Endothelial cell of umbilical vein (primary cell): Measurements from ENCODE around the gene PABPC4L. TPM values are rescaled to one million over a fixed set of nuclear protein-coding genes. Genes with fewer than 3 reads are reported as not detected.
"Not testable (repeated sequence)": the region's sequence is repeated elsewhere in the genome, so short reads cannot be mapped to it uniquely, and the experiment has no call there.

ENCODE experiments used
- BruUV-seq: library from RNA; stranded (reverse); fragments of 400-500 nt; replicated peaks from 2 replicates; lab custom pipeline; 2021; lab: Mats Ljungman, UMichigan
- CTCF ChIA-PET: fragments of 300-600, 350-600 bp; sonication (Branson Sonifier 250); formaldehyde crosslinking; loops from one replicate; lab custom pipeline; 2021; ENCODE audit warnings: antibody characterized with exemption, inconsistent platforms; lab: Charles Lee
- POLR2A ChIA-PET: fragments of 300-600, 350-600 bp; sonication (Branson Sonifier 250); formaldehyde crosslinking; loops from one replicate; lab custom pipeline; 2021; ENCODE audit warnings: antibody characterized with exemption, inconsistent platforms; lab: Charles Lee
- DNase-seq: peaks from one replicate; pipeline ENCODE4 v3.0.0-alpha.2; 2011; ENCODE audit warnings: low read depth, low spot score
- FAIRE-seq: peaks from 2 replicates; lab custom pipeline; 2011; peaks lifted over from hg19 to GRCh38; lab: Jason Lieb, UNC
- H2AFZ ChIP-seq: 2 replicates; pipeline ENCODE4 v1.6.0; 2012; ENCODE audit warnings: low read depth, low read length, control low read depth, inconsistent platforms
- H3K27ac ChIP-seq: 2 replicates; pipeline ENCODE4 v1.5.1; 2011; ENCODE audit warnings: low read depth, mild to moderate bottlenecking, control low read depth, low read length, moderate library complexity; ENCODE audit not compliant: insufficient read depth
- H3K27me3 ChIP-seq, 2 experiments: 2 replicates each; pipeline versions ENCODE4 v1.6.0 to v1.6.1; 2011; ENCODE audit warnings: low read length in 2 of 2, mixed read lengths in 1 of 2; ENCODE audit not compliant: control insufficient read depth in 2 of 2, insufficient read depth in 2 of 2
- H3K36me3 ChIP-seq, 2 experiments: 2 replicates in 1 of 2; 3 replicates in 1 of 2; pipeline ENCODE4 v1.5.1; 2011; ENCODE audit warnings: low read length in 2 of 2, mild to moderate bottlenecking in 1 of 2, moderate library complexity in 1 of 2; ENCODE audit not compliant: control insufficient read depth in 2 of 2, insufficient read depth in 2 of 2; ENCODE audit errors: extremely low read depth in 1 of 2
- H3K4me1 ChIP-seq: 3 replicates; pipeline ENCODE4 v1.5.1; 2011; ENCODE audit warnings: mild to moderate bottlenecking, low read length; ENCODE audit not compliant: control insufficient read depth, insufficient read depth; ENCODE audit errors: extremely low read depth
- H3K4me2 ChIP-seq: 2 replicates; pipeline ENCODE4 v1.6.1; 2011; ENCODE audit warnings: low read length, control low read depth, mixed read lengths; ENCODE audit not compliant: insufficient read depth
- H3K4me3 ChIP-seq, 3 experiments: fragments of 200-600 bp in 1 of 3; sonication (generic), shearing (Covaris generic) in 1 of 3; replicated peaks in 1 of 3; 2 replicates each; pipeline ENCODE4 v1.5.1; 2011 to 2016; ENCODE audit warnings: control low read depth in 3 of 3, low read length in 3 of 3, mild to moderate bottlenecking in 2 of 3, inconsistent platforms in 1 of 3, low read depth in 1 of 3, moderate library complexity in 1 of 3; ENCODE audit not compliant: insufficient read depth in 1 of 3
- H3K79me2 ChIP-seq: 2 replicates; pipeline ENCODE4 v1.6.0; 2012; ENCODE audit warnings: low read length, inconsistent platforms; ENCODE audit not compliant: control insufficient read depth, insufficient read depth
- H3K9ac ChIP-seq: replicated peaks from 2 replicates; pipeline ENCODE3; 2011; ENCODE audit warnings: low read length, control low read depth; ENCODE audit not compliant: insufficient read depth; ENCODE audit errors: extremely low read depth
- H3K9me1 ChIP-seq: replicated peaks from 3 replicates; pipeline ENCODE4 v1.6.0; 2011; ENCODE audit warnings: mild to moderate bottlenecking, low read length; ENCODE audit not compliant: control insufficient read depth, insufficient read depth; ENCODE audit errors: extremely low read depth
- H3K9me3 ChIP-seq: replicated peaks from 2 replicates; pipeline ENCODE4 v1.5.1; 2012; ENCODE audit warnings: low read length, inconsistent platforms; ENCODE audit not compliant: control insufficient read depth, insufficient read depth
- H4K20me1 ChIP-seq: replicated peaks from 2 replicates; pipeline ENCODE3; 2011; ENCODE audit warnings: mild to moderate bottlenecking, low read length; ENCODE audit not compliant: control insufficient read depth, insufficient read depth; ENCODE audit errors: extremely low read depth
- CTCF ChIP-seq, 2 donors: IDR thresholded peaks; 1 replicate in 1 of 2; 2 replicates in 1 of 2; pipeline ENCODE4 v1.5.1; 2011; ENCODE audit warnings: low read length in 2 of 2, mild to moderate bottlenecking in 2 of 2, moderate library complexity in 2 of 2, control low read depth in 1 of 2, inconsistent platforms in 1 of 2, low read depth in 1 of 2; ENCODE audit not compliant: insufficient read depth in 1 of 2; ENCODE audit errors: extremely low read depth in 1 of 2
- MYC ChIP-seq: IDR thresholded peaks from one replicate; pipeline ENCODE4 v1.6.1; 2011; ENCODE audit warnings: mild to moderate bottlenecking, low read depth, low read length
- POLR2A ChIP-seq: IDR thresholded peaks from 2 replicates; pipeline ENCODE4 v1.6.1; 2012; ENCODE audit warnings: low read depth, mild to moderate bottlenecking, control low read depth, low read length
- POLR2AphosphoS5 ChIP-seq: IDR thresholded peaks from 2 replicates; pipeline ENCODE4 v1.6.1; 2012; ENCODE audit warnings: low read depth, mild to moderate bottlenecking, control low read depth, low read length, moderate library complexity; ENCODE audit not compliant: insufficient read depth
- dilution Hi-C: fragments of 300-500 bp; cut with MboI; formaldehyde crosslinking; loops from one replicate; pipeline ENCODE4 v1.15.0; 2019; ENCODE audit warnings: low sequenced_read_pairs; ENCODE audit not compliant: extremely low pct_ligation_motif_present
- intact Hi-C: fragments of 100-400 bp; cut with micrococcal nuclease; formaldehyde crosslinking; loops from one replicate; pipeline ENCODE4 v1.10.0; 2022
- polyA plus RNA-seq, 4 experiments: library from polyadenylated mRNA; depleted of rRNA in 3 of 4; stranded (reverse) in 3 of 4; unstranded in 1 of 4; fragments of >200 nt; gene quantifications; 2 replicates each; pipeline versions ENCODE4 v1.2.1 to v1.2.3, GENCODE V29; 2011 to 2012; ENCODE audit warnings: missing spikeins in 1 of 4
- total RNA-seq: library from RNA; stranded (reverse); gene quantifications from 2 replicates; pipeline ENCODE4 v1.2.3, GENCODE V29; 2021
- TF ChIP-seq, protein P1 (sequence below): IDR thresholded peaks from 2 replicates; pipeline ENCODE4 v1.6.1; 2011; ENCODE audit not compliant: insufficient read depth, insufficient read length

PABPC4L gene
- total and polyA plus RNA-seq, 2 donors (not counting 3 experiments of a cell fraction or from before 2014, with no cell fraction given), result 0.51 to 1.3 TPM

DNA sequence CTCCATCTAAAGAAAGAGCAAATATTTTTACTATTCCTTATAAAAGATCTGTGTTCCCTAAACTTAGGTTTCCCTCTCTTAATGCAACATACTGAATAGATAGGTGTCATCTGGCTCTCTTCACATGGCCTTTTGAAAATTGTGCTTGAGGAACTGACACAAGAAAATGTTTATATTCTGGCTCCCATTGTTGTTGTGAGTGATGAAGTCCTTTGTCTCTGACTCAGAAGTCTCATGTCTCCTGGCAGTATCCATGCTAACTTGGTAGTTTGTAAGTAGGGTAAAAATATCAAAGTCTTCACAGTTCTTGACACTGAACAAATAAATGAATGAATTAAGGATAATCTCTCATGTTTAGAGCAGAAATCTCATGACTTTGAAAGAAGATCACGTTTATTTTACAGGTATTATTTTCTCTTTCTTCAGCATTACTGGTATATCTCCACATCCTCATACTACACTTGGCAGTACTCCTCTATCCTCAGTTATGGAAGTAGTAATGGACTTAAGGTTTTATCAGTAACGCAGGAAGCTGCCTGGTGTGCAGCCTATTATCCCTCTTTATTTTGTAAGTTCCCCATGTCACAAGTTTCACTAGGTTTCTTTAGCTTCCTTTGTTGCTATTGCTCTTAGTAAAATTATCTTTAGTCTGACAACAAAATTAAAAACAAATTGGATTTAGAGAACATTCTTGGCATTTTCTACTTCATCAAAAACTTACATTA lies 14.2 kb upstream of the PABPC4L start:
- Histone ChIP-seq H3K9me3 (no peaks in the 10 kb centered on the region), H3K4me2 (no peak overlapping the region), H4K20me1 (no peaks in the 10 kb centered on the region), H3K36me3 (no peaks in the 10 kb centered on the region), H2AFZ (no peak overlapping the region), H3K79me2 (no peaks in the 10 kb centered on the region), H3K27me3 (no peaks in the 10 kb centered on the region), H3K4me3 (no peak overlapping the region), H3K9ac (no peak overlapping the region), H3K4me1 (no peaks in the 10 kb centered on the region), H3K9me1 (no peaks in the 10 kb centered on the region), H3K27ac (no peak overlapping the region)
- intact Hi-C loops (no loop called here), dilution Hi-C loops (no loop called here)
- FAIRE-seq, result no peak
- CTCF ChIA-PET, result no interaction called here
- DNase-seq, result no peak
- no peak for TF ChIP-seq POLR2AphosphoS5
- no peak for TF ChIP-seq CTCF (IDR thresholded peaks at IDR 0.05; ENCODE audit: extremely low read depth in 1 of 2, insufficient read depth in 1 of 2, low read depth in 1 of 2, low read length in 2 of 2)
- TF ChIP-seq, protein P1, sequence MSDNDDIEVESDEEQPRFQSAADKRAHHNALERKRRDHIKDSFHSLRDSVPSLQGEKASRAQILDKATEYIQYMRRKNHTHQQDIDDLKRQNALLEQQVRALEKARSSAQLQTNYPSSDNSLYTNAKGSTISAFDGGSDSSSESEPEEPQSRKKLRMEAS, result no peak
- TF ChIP-seq POLR2A, result no peak
- TF ChIP-seq MYC, result no peak
- no TSS peak for BruUV-seq
- POLR2A ChIA-PET, result no interaction called here

- H3K9me1 ChIP-seq, H3K9me3 ChIP-seq, CTCF ChIA-PET, H3K4me2 ChIP-seq, H3K27ac ChIP-seq, H3K27me3 ChIP-seq, H3K4me1 ChIP-seq, POLR2A ChIA-PET, H3K36me3 ChIP-seq, FAIRE-seq, BruUV-seq, dilution Hi-C loops, H3K79me2 ChIP-seq, H4K20me1 ChIP-seq, DNase-seq, H2AFZ ChIP-seq, H3K4me3 ChIP-seq, H3K9ac ChIP-seq: not testable (repeated sequence)
- intact Hi-C loops, result loop anchor here (10.0 kb wide), 1 partner anchor 1063 kb away; the partner anchor contains the start of gene PCDH10
Observed at GRCh38 chr4:134207955-134208354, 6.4 kb upstream of the PABPC4L start.
